Erythroblast (primary cell): Measurements from ENCODE around the gene SCARB1.

Source experiments
- DNase-seq, 2 experiments: peaks; one replicate each; lab custom pipeline; 2025; lab: John Stamatoyannopoulos, UW
- GATA1 ChIP-seq: IDR thresholded peaks from 2 replicates; pipeline ENCODE4 v1.6.1; 2011; ENCODE audit warnings: low read depth, mild to moderate bottlenecking, control low read depth, low read length, moderate library complexity
- POLR2A ChIP-seq: IDR thresholded peaks from 2 replicates; pipeline ENCODE4 v1.6.1; 2011; ENCODE audit warnings: mild to moderate bottlenecking, low read length

SCARB1 gene

DNA sequence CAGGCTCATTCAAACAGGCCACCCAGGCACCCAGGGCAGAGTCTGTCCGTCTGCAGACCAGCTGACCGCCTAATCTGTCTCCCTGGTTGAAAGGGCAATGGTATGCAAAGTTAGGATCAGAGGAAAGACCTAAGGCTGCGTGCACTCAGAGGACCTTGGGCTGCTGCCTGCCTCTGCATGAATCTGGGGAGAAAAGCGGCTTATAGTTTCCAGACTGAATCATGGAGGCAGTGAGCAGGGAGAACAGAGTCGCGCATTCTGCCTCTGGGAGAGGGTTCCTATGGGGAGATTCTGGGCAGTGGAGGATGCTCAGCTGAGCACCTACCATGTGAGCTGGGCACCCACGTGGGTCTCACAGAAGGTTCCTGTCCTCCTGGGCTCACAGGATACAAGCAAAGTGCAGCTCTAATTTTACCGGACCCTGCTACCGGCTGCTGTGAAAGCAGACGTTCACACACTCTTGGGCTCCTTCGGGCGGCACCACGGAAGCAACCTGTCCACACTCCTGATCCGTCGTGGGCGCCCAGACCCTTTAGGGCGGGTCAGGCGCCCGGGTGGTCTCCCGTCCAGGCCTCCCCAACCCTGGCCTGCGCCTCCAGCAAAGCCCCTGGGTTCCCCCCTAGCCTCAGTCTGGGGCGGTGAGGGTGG, 772 bp downstream of the SCARB1 start:
- TF ChIP-seq GATA1, result no peak
- peak; percentile 15 for TF ChIP-seq POLR2A
- peak; percentile 42 to 45 for DNase-seq

DNA sequence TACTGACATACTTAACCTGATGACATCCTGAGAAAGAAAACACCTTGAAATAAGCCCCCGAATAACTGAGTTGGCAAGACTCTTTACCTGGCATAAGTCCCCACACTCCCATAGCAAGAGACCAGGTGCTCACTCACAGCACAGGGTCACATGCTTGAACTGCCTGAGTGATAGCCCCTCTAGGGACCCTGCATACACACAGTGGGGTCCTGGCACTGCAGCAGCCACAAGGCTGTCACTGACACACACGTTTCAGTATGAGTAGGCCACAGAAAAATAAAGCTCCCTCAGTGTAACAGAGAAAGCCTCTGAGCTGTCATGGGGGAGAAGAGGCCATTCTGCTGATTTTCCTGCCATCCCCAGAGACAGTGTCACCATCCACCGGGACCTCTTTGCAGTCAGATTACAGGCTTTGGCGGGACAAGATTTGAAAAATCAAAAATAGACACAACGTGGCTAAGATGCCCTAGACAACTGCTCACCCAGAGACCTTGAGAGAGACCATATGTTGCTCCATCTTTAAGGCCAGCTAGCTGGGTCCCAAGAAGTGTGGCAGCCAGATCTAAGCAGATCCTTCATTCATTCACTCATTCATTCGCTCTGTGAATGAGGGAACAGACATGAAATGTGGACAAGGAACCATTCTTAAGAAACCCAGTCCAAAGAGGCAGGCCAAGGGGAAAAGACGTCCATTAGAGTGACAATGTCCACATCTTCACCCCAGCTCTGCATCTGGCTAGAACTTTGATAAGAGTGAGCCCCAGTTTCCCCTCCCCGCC, 1.6 kb downstream of the SCARB1 start:
- DNase-seq, result peak in 1 of 2 experiments; percentile 31
- TF ChIP-seq POLR2A, result no peak

DNA sequence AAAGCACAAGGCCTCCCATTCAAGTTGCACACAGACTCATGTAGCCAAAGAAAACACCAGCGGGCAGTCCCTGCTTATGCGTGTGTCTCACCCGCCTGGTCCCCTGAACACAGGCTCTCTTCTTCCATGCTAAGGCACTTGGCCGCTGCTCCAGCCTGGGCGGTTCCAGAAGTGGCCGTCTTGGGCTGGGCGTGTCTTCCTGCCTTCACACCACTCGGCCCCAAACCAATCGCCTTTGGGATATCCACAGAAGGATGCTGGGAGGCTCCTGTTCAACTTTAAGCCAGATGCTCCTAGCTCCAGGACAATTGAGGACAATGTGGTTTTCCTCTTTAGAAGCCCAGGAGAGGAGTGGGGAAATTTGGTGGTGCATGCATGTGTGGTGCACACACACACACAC, 2.2 kb downstream of the SCARB1 start:
- TF ChIP-seq POLR2A (no peak), GATA1 (no peak)
- peak; percentile 46 to 47 for DNase-seq

DNA sequence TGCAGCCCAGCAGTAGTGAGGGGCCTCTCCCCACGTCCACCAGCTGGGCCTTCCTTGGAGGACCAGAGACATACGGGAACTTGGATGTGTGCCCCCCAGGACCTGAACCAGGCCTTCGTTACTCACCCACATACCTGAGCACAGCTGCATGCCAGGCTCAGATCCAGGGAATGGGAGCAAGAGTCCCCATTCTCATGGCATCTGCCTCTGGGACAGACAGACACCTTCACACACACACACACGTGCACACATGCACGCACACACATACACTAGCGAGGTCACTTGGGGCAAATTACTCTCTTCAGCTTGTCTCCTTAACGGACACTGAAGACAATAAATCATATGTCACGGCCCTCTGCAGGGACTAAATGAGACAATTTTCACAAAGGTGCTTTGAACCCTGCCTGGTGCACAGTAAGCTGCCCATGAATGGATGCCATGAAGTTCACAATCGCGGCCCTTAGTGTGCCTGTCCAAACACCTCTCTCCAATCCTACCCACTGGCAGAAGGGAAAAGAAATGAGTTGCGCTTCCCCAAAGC, 5.7 kb downstream of the SCARB1 start:
- no peak for TF ChIP-seq GATA1
- no peak for TF ChIP-seq POLR2A
- peak in 1 of 2 experiments; percentile 5 for DNase-seq

DNA sequence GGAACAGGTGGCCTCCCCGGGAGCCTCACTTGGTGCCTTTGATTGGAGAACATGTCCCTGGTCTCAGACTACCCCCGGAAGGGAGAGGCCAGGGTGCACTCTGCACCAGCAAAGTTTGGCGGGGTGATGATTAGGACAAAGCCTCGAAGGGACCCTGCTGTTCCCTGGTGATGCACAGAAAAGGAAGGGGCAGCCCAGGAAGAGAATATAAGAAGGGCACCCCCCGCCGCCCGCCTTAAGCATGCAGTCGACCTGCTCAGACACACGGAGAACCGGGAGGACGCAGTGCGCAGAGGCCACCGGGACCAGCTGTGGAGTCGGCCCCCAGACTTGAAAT, 6.9 kb downstream of the SCARB1 start:
- no peak for TF ChIP-seq GATA1
- TF ChIP-seq POLR2A, result no peak
- no peak for DNase-seq

DNA sequence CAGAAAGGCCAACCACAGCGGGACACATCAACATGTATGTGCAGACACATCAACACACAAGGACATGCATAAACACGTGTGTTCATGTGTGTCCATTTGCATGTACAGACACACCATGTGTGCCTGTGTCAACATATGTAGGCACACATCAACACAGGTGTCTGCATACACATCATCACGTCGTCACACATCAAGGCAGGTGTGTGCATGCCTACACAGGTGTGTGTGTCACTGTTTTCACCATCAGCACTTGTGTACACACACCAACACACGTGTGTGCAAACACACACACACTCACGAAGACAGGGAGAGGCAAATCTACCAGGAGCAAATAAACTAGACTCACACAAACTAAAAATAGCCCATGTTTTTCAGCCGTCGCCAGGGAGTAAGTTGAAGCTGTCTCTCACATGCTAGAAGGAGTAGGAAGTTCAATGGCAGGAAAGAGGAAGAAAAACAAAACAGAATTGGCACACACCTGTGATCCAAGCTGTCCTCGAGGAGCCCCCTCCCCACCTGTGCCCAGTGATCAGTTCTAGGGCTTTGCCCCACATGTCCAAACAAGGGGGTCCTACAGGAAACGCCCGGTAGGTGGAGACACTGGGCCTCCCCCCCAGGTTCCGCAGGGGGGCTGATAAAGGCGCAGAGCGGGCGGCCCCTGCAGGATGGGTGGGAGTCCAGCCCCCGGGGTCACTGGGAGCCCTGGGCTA, 7.4 kb downstream of the SCARB1 start:
- DNase-seq, result peak; percentile 13 to 17
- TF ChIP-seq POLR2A (no peak), GATA1 (no peak)

DNA sequence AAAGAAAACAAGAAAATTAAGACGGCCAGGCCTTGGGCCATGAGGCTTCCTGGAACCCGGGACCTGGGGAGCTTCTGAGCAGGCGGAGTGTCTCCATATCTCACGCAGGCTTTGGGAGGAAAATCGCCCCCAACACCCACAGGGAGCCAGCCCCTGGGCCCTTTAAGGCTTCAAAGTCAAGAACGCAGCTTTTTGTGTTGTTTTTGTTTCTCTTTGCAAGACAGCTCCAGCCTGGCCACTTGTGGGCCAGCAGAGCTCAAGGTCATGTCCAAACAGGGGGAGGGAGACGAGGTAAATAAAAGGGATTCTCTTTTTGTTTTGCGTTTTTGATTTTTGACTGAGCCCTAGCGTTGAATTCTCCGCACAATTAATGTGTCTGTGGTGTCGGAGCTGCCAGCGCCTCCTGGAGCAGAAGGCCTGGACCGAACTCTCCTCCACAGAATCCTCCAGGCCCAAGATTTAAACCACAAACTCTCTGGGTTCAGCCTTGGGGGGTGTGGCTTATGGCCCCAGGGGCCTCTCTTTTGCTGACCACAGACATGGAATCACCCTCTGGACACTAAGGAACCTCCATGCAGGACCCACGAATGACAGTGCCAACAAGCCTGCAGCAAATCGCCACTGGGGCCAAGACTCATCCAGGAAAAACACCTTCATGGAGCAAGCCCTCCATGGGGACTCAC, 8.2 kb downstream of the SCARB1 start:
- DNase-seq, result no peak
- TF ChIP-seq GATA1 (no peak), POLR2A (no peak)

DNA sequence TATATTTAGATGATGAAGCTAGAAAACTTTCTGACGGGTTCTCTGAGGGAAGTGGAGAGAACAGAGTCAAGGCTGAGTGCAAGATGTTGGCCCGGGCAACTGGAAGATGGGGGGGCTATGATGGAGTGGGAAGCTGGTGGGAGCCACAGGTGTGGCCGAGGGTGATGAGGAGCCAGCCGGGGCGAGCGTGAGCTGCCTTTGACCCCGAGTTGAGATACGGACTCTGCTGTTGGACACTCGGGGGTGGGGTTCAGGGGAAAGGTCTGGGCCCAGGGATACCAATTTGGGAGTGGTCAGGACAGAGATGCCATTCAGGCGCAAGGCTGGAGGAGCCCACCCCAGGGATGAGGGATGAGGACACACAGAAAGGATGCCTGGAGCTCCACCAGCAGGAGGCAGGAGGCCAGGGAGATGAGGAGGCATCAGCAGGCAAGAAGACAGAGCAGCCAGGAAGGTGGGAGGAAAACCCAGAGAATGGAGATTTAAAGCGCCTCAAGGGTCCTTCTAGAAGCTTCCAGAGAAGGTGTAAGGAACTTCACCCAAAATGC, 9.0 kb downstream of the SCARB1 start:
- no peak for TF ChIP-seq POLR2A
- no peak for TF ChIP-seq GATA1
- DNase-seq, result no peak

DNA sequence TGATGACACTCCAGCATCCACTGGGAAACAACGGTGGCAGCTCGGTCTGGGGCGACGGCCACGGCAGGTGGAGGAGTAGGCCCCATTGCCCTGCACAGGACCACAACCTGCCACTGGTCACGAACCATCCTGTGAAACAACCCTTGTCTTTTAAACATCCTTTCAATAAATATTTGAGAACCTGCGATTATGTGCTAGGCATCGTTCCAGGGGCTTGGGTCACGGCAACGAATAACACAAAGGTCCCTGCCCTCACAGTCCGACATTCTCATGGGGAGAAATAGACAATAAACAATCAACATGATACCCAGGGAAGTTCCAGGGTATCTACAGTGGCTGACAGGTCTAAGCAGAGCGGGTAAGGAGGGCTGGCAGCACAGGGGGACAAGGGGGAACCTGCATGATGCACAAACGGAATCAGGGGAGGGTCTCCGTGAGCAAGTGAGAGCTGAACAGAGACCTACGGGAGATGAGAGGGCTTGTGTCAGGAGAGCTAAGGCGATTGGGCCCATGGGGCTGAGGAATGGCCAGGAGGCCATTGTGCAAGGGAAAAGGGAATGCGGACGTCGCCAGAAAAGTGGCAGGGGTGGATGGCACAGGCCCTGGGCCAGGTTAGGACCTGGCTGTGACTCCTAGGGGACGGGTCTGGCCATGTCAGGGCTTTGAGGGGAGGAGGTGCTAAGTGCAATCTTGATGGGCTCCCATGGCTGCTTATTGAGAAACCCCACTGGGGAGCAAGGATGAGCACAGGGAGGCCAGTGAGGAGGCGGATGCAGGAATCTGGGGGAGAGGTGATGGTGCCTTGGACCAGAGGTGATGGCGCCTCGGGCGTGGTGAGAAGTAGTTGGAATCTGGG, 9.7 kb downstream of the SCARB1 start:
- no peak for DNase-seq

DNA sequence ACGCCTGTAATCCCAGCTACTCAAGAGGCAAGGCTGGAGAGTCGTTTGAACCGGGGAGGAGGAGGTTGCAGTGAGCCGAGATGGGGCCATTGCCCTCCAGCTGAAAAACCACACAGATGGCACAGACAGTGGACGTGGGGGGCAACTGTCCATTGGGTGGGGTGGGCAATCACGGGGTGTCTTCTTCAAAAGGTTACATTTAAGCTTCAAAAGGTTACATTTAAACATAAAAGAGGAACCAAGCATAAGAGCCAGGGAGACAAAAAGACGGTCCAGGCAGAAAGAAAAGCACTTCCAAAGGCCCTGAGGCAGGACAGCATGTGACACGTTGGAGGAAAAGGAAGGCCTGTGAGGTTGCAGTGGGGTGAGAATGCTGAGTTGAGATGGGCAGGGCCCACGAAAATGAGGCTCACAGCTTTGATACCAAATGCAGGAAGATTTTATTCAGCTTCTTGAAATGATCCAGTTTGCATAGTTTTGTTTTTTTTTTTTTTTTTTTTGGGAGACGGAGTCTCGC, 10.7 kb downstream of the SCARB1 start:
- TF ChIP-seq GATA1 (no peak), POLR2A (no peak)
- no peak for DNase-seq

More for the DNA sequence above, 9.7 kb downstream of the SCARB1 start:
- no peak for TF ChIP-seq GATA1
- TF ChIP-seq POLR2A, result no peak

DNA sequence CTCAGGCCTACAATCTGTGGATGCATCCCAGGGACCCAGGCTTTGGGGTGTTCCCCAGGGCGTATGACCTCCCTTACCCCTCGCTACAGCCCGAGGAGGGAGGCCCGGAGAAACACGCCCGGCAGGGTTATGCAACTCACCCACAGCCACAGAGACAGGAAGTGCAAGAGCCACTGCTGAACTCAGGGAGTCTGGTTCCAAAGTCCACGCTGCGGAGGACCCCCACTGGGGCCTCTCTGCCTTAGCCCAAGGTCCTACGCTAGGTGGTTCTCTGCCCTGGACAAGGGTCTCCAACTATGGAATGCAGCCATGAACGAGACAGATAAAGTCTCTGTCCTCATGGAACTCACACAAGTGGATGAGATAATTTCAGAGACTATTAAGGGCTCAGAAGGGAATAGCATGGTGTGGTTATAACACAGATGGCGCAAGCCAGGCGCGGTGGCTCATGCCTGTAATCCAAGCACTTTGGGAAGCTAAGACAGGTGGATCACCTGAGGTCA, 11.3 kb downstream of the SCARB1 start:
- peak in 1 of 2 experiments; percentile 32 for DNase-seq
- no peak for TF ChIP-seq GATA1

DNA sequence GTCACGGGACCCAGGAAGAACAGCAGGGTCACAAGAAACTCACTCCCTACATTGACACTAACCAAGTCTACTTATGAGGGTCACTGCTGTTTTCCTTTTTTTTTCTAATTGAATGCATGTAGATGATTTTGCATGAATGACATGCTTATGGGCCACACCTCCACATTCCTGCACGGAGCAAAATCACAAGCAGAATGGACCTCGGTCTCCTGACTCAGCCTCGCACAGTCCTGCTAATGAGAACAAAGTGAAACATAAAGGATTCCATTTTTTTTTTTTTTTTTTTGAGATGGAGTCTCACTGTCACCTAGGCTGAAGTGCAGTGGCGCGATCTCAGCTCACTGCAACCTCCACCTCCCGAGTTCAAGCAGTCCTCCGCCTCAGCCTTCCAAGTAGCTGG, 12.3 kb downstream of the SCARB1 start:
- no peak for TF ChIP-seq POLR2A
- TF ChIP-seq GATA1, result no peak
- DNase-seq, result no peak

DNA sequence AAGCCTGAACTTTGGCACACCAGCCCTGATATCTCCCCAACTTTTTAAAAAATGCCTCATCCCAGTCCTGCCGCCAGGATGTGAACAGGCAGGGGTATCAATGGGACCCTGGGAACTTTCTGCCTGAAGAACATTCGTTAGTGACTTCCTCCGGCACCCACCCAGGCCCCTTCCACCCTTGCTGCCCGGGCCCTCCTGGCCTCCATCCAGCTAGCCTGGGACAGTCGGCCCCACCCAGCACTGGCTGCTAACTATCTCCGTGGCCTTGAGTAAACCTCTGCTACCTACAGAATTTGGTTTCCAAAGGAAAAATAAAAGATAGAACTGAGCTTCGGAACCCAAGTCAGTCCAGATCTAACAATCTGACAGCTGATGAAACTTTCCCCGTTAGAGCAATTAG, 14.3 kb downstream of the SCARB1 start:
- TF ChIP-seq GATA1 (no peak), POLR2A (no peak)
- no peak for DNase-seq
